ENCODE data around the gene KCNMA1. TPM values are rescaled to one million over a fixed set of nuclear protein-coding genes. Genes with fewer than 3 reads are reported as not detected.

KCNMA1 gene
- total RNA-seq, 2 experiments from 2014 or later, result 0.55 to 1.5 TPM

DNA sequence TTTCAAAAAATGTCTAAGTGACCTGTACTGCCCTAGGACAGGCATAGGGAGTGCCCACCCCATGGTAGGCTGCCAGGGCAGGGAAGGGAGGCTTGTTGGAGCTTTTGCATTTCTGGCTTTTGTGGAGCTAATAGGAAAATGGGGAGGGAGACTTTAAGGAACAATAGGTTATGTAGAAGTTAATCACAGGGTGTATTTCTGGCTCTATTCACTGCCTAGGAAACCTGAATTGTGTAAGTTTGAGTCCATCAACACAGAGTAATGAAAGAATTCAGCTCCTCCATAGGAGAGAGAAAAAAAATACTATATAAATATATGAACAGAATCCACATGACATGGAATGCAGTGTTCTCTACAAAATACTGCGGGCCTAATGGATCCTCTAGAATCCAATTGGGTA is 661.5 kb downstream of the KCNMA1 start:
- no peaks in the 10 kb centered on the region for H3K4me1 Mint-ChIP-seq
- CTCF ChIA-PET, result interaction anchor here (0.8 kb wide), 1 partner anchor 86 kb away, joined by 3 read pairs; no protein-coding TSS in a partner anchor

DNA sequence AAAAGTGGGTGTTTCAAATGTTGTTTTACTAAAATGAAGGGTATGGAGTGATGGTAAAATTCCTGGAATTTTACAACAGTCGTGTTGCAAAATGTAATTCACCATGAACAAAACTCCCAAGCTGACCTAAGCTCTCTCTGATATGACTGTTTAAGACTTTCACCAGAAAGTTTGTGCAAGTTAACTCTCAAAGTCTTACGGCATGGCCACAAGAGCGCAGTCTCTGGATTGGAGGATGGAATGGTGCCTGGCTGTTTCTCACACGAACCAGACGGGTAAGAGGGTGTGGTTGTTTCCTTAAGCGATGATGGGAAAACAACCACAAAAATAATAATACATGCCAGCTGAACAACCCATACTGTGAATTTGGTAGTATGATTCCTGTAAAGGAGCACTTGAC is 662.5 kb downstream of the KCNMA1 start:
- Mint-ChIP-seq H3K9me3 (ENCODE audit: low read depth) (no peaks in the 10 kb centered on the region), H3K4me1 (no peaks in the 10 kb centered on the region), H3K36me3 (no peaks in the 10 kb centered on the region), H3K4me3 (no peak overlapping the region), H3K27ac (no peak overlapping the region), H3K27me3 (no peaks in the 10 kb centered on the region)
- ATAC-seq, result no peak
- DNase-seq, result no peak
- CTCF ChIA-PET, result no interaction called here

More for the DNA sequence above, 661.5 kb downstream of the KCNMA1 start:
- Mint-ChIP-seq H3K36me3 (no peaks in the 10 kb centered on the region), H3K27me3 (no peaks in the 10 kb centered on the region), H3K9me3 (ENCODE audit: low read depth) (no peaks in the 10 kb centered on the region), H3K27ac (no peak overlapping the region), H3K4me3 (no peak overlapping the region)
- no peak for DNase-seq
- no peak for ATAC-seq

DNA sequence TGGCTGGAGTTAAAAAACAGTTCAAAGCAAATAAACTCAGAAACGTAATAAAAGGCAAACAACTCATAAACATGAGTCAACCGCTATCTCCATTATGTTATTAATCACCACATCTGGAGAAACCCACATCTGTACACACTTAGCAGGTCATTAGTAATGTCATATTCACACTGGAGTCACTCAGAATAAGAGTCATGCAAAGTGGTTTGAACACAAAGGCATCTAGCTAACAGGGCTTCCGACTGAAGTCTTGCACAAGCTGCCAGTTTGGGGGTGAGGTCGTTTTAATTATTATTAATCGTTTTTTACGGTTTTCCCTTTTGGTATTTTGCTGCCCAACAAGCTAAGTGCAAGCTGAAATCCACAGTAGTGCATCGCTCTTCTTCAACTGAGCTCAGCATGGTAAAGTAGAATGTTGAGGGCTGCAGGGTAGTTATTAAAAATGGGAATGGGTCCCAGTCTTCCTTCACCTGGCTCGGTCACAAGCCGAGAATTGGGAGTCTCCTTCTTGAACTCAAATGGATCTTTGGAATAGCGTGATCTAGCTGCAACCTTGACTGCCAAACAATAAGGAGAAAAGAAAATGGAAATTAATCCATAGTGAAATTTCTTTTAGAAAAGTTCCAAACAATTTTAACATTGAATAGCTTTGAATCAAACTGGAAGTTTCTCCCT is 663.5 kb downstream of the KCNMA1 start:
- DNase-seq (no peak), ATAC-seq (no peak)
- CTCF ChIA-PET, result interaction anchor here (0.9 kb wide), 1 partner anchor 11 kb away, joined by 4 read pairs; no protein-coding TSS in a partner anchor
- no peaks in the 10 kb centered on the region for H3K4me1 Mint-ChIP-seq
- no peaks in the 10 kb centered on the region for H3K9me3 Mint-ChIP-seq (ENCODE audit: low read depth)
- no peak overlapping the region for H3K27ac Mint-ChIP-seq
- no peak overlapping the region for H3K4me3 Mint-ChIP-seq
- no peaks in the 10 kb centered on the region for H3K36me3 Mint-ChIP-seq
- H3K27me3 Mint-ChIP-seq, result no peaks in the 10 kb centered on the region

DNA sequence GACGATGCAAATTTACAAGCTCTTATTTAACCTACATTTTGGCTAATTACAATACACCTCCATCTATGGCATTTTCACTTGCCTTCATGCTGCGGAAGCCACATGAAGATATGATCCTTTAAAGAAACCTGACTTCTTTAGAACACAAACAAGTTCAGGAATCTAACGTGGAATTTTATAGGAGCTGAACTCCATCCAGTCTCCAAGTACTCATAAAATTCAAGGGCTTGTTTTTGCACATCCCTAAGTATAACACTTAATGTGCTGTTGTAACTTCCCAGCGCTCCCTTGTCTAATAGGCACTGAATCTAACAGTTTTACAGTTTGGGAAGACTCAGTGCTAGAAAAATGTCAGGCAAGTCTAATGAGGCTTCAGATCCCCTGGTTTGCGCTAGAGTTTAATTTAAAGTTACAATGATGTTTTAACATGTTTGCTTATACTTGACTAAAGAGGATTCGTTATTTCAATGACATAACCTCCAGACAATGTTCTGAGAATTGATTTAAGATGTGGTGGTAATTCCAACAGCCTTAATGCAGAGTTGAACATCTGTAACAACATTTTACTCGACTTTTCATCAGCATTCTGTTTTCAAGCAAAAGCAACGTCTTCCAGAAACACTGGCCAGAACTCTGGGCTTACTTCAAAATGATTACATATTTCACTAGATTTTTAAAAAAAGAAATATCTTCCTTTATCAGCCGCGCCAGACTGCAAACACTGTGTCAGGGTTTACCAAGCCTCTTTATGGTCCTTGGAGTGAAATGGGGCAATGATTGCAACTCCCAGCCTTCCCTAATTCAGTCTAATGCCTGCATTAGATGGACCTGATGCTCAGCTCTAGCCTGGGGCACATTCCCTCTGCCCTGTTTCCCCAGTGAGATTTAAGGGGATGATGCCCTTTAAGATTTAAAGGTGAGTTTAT is 664.3 kb downstream of the KCNMA1 start:
- ATAC-seq (no peak), DNase-seq (no peak)
- no peaks in the 10 kb centered on the region for H3K4me1 Mint-ChIP-seq
- CTCF ChIA-PET, result interaction anchor here (0.9 kb wide), 1 partner anchor 12 kb away, joined by 4 read pairs; no protein-coding TSS in a partner anchor
- H3K4me3 Mint-ChIP-seq, result no peak overlapping the region
- H3K9me3 Mint-ChIP-seq (ENCODE audit: low read depth), result no peaks in the 10 kb centered on the region
- H3K27me3 Mint-ChIP-seq, result no peaks in the 10 kb centered on the region
- no peaks in the 10 kb centered on the region for H3K36me3 Mint-ChIP-seq
- H3K27ac Mint-ChIP-seq, result no peak overlapping the region

DNA sequence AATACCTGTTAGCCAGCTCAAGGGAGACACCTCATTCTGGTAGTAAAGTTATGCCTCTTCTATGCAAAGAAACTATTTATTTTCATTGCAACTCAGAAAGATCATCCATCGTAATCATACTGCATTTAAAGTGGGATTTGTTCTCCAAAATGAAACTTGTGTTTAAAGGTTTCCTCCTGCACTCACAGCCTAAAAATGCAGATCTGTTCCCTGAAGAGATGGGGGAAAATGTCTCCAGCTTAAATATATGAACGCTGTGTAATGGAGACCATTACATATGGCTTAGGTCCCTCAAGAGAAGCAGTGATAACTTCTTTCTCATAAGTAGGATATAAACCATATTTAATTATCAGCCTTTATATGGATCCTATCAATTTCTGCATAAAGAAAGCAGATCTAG is 665.1 kb downstream of the KCNMA1 start:
- Mint-ChIP-seq H3K27ac (no peak overlapping the region), H3K36me3 (no peaks in the 10 kb centered on the region), H3K4me1 (no peaks in the 10 kb centered on the region), H3K4me3 (no peak overlapping the region), H3K27me3 (no peaks in the 10 kb centered on the region), H3K9me3 (ENCODE audit: low read depth) (no peaks in the 10 kb centered on the region)
- ATAC-seq (no peak), DNase-seq (no peak)
- CTCF ChIA-PET, result no interaction called here

DNA sequence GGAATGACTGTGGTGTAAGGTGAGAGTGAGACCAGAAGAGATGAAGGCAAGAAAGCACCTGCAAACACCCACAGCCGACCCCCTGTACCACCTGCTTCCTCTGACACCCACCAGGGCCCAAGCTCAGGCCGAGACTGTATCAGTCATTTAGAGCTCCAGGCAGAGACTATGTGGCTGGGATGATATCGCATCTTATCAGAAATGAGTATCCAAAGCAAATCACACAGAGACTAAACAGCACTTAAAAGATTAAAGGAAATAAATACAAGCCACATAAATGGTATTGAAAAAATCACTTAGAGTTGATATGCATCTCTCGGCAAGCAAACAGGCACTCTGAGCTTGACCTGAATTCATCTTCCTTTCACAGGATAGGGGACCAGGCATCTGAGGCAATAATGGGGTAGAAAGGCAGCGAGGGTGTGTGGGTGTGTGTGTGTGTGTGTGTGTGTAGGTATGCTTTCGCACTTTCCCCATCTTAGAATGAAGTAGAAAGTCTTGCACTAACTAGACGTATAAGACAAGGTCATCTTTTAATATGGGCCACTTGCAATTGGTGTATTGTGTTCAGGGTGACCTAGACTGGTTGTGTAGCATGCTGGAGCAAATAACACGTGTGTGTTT is 665.9 kb downstream of the KCNMA1 start:
- Mint-ChIP-seq H3K9me3 (ENCODE audit: low read depth) (no peaks in the 10 kb centered on the region), H3K4me1 (no peaks in the 10 kb centered on the region), H3K4me3 (no peak overlapping the region), H3K27ac (no peak overlapping the region), H3K27me3 (no peaks in the 10 kb centered on the region), H3K36me3 (no peaks in the 10 kb centered on the region)
- DNase-seq, result no peak
- CTCF ChIA-PET, result no interaction called here
- no peak for ATAC-seq

DNA sequence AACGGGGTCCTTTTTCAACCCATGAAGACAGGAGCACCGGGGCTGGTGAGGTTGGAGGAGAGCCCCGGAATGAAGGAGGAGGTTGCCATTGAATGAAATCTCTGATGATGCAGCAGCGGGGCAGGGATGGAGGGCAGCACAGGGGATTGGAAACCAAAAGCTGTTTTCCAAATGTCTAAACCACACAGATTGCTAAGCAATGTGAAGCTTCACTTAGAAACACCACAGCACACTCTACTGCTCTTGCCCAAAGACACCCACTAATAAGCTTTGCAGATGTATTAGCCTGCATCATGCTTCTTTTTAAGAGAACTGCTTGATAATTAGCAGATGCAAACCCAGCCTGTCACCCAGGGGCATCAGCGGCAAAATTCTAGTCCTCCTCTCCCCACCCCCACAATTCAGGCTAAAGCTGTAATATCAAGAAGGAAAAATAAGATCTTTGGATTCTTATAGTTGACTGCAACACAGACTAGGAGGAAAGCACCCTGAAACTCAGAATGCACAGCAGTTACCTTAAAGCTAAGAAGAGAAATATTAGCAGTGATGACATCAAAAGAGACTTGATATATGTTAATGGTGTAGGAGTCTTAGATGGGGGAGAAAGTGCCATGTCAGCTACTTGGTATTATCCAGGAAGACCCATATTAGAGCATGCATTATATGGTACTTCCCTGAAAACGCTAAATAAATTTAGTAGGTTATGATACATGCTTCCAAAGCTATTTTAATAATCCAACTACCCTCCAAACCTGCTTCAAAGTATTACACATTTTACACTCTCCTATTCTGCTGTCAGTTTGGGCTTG is 666.7 kb downstream of the KCNMA1 start:
- DNase-seq (no peak), ATAC-seq (no peak)
- H3K4me1 Mint-ChIP-seq, result no peaks in the 10 kb centered on the region
- no peak overlapping the region for H3K27ac Mint-ChIP-seq
- CTCF ChIA-PET, result interaction anchor here (0.7 kb wide), 1 partner anchor 722 kb away, joined by 4 read pairs; no protein-coding TSS in a partner anchor
- no peaks in the 10 kb centered on the region for H3K9me3 Mint-ChIP-seq (ENCODE audit: low read depth)
- H3K27me3 Mint-ChIP-seq, result no peaks in the 10 kb centered on the region
- H3K4me3 Mint-ChIP-seq, result no peak overlapping the region
- H3K36me3 Mint-ChIP-seq, result no peaks in the 10 kb centered on the region

DNA sequence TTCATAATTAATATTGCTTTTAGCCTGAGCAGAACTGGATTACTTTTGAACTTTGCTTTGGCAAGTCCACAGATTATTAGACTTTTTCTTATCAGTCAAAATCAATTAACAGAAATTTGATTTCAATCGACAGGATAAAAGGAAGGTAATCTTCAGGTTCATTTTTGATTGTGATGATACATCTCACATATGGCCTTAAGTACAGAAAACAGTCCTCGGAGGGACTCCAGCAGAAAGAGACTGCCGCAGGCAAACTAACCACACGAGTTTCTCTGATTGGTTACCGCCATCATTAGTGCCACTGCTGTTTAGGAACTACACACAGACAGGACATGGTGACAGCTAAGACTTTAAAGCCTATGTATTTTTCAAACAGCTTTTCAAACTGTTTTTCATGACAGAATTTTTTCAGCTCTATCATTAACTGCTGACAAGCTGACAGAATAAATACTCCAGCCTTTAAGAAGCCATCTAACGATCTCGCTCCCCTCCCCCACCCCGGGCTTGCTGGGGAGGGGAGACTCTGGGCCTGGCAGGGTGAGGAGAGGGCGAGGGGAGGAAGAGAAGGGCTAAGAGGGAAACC is 668.2 kb downstream of the KCNMA1 start:
- CTCF ChIA-PET, result no interaction called here
- DNase-seq (no peak), ATAC-seq (no peak)
- H3K4me1 Mint-ChIP-seq, result no peaks in the 10 kb centered on the region
- no peaks in the 10 kb centered on the region for H3K36me3 Mint-ChIP-seq
- no peak overlapping the region for H3K4me3 Mint-ChIP-seq
- H3K9me3 Mint-ChIP-seq (ENCODE audit: low read depth), result no peaks in the 10 kb centered on the region
- no peaks in the 10 kb centered on the region for H3K27me3 Mint-ChIP-seq
- H3K27ac Mint-ChIP-seq, result no peak overlapping the region

DNA sequence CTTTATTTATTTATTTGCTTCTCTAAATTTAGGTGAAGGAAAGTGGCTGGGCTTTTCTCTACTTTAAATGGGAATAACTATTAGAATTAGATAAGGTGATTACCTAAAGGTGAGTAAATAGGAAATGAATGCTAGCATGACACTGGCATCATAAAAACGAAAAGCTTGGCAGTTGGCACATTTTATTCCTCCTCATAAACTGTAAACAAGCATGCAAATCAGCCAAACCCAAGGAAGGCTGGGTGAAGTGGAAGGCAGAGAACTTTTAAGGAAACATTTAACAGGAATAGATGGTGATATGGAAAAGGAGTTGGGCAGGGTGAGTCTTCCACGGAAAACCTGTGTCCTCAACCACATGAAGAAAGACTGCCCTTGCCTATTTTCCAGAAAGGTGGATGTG is 669.1 kb downstream of the KCNMA1 start:
- Mint-ChIP-seq H3K27me3 (no peaks in the 10 kb centered on the region), H3K36me3 (no peaks in the 10 kb centered on the region), H3K27ac (no peak overlapping the region), H3K4me3 (no peak overlapping the region), H3K9me3 (ENCODE audit: low read depth) (no peaks in the 10 kb centered on the region), H3K4me1 (no peaks in the 10 kb centered on the region)
- DNase-seq (no peak), ATAC-seq (no peak)
- CTCF ChIA-PET, result no interaction called here

DNA sequence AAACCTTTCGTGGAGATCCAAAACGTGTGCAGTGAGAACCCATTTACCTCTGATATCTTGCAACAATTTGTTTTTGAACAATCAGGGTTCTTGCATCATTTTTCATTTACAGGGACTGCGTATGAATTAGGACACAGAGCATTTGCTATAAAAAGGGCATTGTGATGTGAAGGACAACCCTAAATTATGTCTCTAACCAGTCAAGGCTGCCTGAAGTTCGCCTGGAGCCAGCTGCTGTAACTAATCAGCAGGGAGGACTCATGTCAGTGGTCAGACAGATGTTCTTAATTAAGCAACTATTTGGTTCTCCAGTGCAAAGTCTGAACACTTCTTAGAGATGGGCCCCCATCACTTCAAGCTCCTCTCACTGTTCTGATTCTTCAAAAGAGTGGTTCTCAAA is 674.8 kb downstream of the KCNMA1 start:
- CTCF ChIA-PET, result no interaction called here
- no peaks in the 10 kb centered on the region for H3K4me1 Mint-ChIP-seq
- H3K4me3 Mint-ChIP-seq, result no peak overlapping the region
- no peaks in the 10 kb centered on the region for H3K9me3 Mint-ChIP-seq (ENCODE audit: low read depth)
- no peak for DNase-seq
- H3K27ac Mint-ChIP-seq, result no peak overlapping the region
- H3K36me3 Mint-ChIP-seq, result no peaks in the 10 kb centered on the region
- H3K27me3 Mint-ChIP-seq, result no peaks in the 10 kb centered on the region
- ATAC-seq, result no peak

DNA sequence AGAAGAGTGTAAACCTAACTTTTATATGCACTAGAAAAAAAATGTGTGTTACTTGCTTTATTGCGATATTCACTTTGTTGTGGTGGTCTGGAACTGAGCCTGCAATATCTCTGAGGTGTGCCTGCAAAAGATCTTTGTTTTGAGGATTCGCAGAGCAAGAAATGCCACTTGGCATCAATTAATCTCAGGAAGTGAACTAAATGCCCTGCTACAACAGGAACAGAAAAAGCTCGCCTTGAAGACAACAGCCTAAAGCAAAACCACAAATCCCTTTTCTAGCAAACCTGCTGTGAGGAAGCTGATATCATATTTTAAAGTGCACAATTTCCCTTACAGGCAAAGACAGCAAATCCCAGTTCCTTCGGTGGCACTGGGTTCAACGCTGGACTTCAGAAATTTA is 675.8 kb downstream of the KCNMA1 start:
- DNase-seq (no peak), ATAC-seq (no peak)
- CTCF ChIA-PET, result no interaction called here
- Mint-ChIP-seq H3K4me1 (no peaks in the 10 kb centered on the region), H3K4me3 (no peak overlapping the region), H3K36me3 (no peaks in the 10 kb centered on the region), H3K27me3 (no peaks in the 10 kb centered on the region), H3K9me3 (ENCODE audit: low read depth) (no peaks in the 10 kb centered on the region), H3K27ac (no peak overlapping the region)

DNA sequence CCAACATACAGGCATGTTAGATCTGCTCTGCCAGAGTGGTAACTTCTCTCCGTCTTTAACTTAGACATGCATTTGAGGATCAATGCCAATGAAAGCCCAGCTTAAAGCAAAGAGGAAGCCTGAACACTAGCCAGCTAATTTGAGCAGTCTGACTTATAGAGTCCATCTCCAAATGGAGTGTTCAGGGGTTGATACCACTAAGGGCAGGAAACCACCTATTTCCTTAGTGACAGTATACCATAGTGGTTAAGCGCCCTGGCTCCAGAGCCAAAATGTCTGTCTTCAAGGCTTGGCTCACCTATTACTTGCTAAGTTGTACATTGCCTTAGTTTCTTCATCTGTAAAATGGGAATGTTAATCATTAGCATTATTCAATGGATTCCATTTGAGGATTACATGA is 678.5 kb downstream of the KCNMA1 start:
- DNase-seq, result no peak
- ATAC-seq, result no peak
- Mint-ChIP-seq H3K36me3 (no peaks in the 10 kb centered on the region), H3K9me3 (ENCODE audit: low read depth) (no peaks in the 10 kb centered on the region), H3K4me3 (no peak overlapping the region), H3K27ac (no peak overlapping the region), H3K4me1 (no peaks in the 10 kb centered on the region), H3K27me3 (no peaks in the 10 kb centered on the region)
- CTCF ChIA-PET, result no interaction called here

DNA sequence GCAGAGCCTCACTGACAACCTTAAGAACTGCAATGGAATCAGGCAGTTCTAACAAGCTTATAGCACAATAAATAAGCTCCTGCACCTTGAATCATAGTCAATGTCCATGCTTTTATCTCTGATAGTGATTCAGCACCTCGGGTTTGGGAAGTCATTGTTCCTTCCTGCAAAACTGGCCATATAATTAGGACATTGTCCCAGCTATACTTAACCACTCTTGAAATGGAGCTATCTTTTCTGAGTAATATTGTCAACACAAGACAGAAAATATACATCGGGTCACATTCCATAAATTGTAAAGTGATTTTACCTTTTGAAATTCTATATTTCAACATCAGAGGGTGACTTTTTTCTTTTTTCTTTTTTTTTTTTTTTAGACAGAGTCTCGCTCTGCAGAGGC is 682.8 kb downstream of the KCNMA1 start:
- no peaks in the 10 kb centered on the region for H3K9me3 Mint-ChIP-seq (ENCODE audit: low read depth)
- no peaks in the 10 kb centered on the region for H3K27me3 Mint-ChIP-seq
- CTCF ChIA-PET, result no interaction called here
- H3K4me3 Mint-ChIP-seq, result no peak overlapping the region
- H3K27ac Mint-ChIP-seq, result no peak overlapping the region
- no peak for DNase-seq
- no peaks in the 10 kb centered on the region for H3K4me1 Mint-ChIP-seq
- no peak for ATAC-seq
- H3K36me3 Mint-ChIP-seq, result no peaks in the 10 kb centered on the region
